ENCODE results near the gene KLHL5.

DNA sequence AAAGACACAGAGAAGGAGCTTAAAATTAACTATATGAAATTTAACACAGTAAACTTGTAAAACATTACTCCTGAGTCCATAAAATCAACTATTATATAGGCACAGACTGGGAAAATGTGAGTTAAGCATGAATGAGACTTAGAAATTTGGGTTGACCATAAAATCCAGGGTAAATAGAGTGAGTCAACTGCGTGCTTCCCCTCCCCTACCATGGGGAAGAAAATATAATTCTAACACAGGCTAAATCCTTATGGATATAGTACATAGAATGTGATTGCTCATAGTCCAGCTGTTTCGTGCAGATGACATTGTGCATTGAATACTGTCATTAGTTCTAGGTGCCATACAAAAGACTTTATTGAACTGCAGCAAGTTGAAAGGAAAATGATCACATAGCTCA, 42.2 kb downstream of the KLHL5 start:
- TF ChIP-seq, protein P1, sequence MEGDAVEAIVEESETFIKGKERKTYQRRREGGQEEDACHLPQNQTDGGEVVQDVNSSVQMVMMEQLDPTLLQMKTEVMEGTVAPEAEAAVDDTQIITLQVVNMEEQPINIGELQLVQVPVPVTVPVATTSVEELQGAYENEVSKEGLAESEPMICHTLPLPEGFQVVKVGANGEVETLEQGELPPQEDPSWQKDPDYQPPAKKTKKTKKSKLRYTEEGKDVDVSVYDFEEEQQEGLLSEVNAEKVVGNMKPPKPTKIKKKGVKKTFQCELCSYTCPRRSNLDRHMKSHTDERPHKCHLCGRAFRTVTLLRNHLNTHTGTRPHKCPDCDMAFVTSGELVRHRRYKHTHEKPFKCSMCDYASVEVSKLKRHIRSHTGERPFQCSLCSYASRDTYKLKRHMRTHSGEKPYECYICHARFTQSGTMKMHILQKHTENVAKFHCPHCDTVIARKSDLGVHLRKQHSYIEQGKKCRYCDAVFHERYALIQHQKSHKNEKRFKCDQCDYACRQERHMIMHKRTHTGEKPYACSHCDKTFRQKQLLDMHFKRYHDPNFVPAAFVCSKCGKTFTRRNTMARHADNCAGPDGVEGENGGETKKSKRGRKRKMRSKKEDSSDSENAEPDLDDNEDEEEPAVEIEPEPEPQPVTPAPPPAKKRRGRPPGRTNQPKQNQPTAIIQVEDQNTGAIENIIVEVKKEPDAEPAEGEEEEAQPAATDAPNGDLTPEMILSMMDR (IDR thresholded peaks at IDR 0.05; ENCODE audit: low read depth, low read length, poor library complexity, severe bottlenecking), result no peak
- no peak for TF ChIP-seq EZH2phosphoT487 (IDR thresholded peaks at IDR 0.05; ENCODE audit: borderline replicate concordance, low read length)
